ENCODE results near the gene C16orf78. TPM values are rescaled to one million over a fixed set of nuclear protein-coding genes. Genes with fewer than 3 reads are reported as not detected.
A peak's percentile ranks its signal among the peaks of the same experiment; 100 is the strongest.

The C16orf78 gene
- polyA plus RNA-seq, 3 donors: not detected

GRCh38 chr16:49441366-49441780 is 67.8 kb downstream of the C16orf78 start:
- H3K27ac ChIP-seq (ENCODE audit: low read depth in 1 of 2, low read length in 2 of 2): no peak overlapping the region
- no peaks in the 10 kb centered on the region for H3K79me2 ChIP-seq (ENCODE audit: insufficient read depth, low read length)
- H3K27me3 ChIP-seq (ENCODE audit: control insufficient read depth in 2 of 2, insufficient read depth in 2 of 2, low read length in 2 of 2): no peaks in the 10 kb centered on the region
- Mint-ChIP-seq H3K4me3 (peak overlapping the region; percentile 28 to 56), H3K4me1 (peaks cover 15% of the 10 kb centered on the region), H3K27me3 (ENCODE audit: low read depth in 3 of 3) (peaks cover 6 to 11% (median 6%) of the 10 kb centered on the region in 3 donors), H3K27ac (no peak overlapping the region), H3K9me3 (no peaks in the 10 kb centered on the region), H3K36me3 (no peaks in the 10 kb centered on the region)
- no peaks in the 10 kb centered on the region for H3K36me3 ChIP-seq (replicated peaks in 1 of 2; ENCODE audit: control insufficient read depth in 1 of 2, insufficient read depth in 2 of 2, low read length in 2 of 2)
- H3K9ac ChIP-seq (ENCODE audit: insufficient read depth, low read length, poor library complexity, severe bottlenecking): peak overlapping the region; percentile 34
- DNase-seq: no peak
- intact Hi-C loops (cut with micrococcal nuclease): no loop called here
- peak overlapping the region in 1 of 3 experiments; percentile 22 for H3K4me3 ChIP-seq (replicated peaks in 1 of 3; ENCODE audit: low read depth in 2 of 3, low read length in 3 of 3)
- no peaks in the 10 kb centered on the region for H4K20me1 ChIP-seq (ENCODE audit: insufficient read depth, low read length)
- WGBS (ENCODE audit: insufficient coverage): 0% methylated on average over 13 of the region's 18 CpGs
- peak overlapping the region; percentile 73 for H2AFZ ChIP-seq (ENCODE audit: insufficient read depth, low read depth, low read length, poor library complexity, severe bottlenecking)
- peaks cover 5 to 6% of the 10 kb centered on the region in 2 donors for H3K4me1 ChIP-seq (ENCODE audit: control insufficient read depth in 1 of 2, insufficient read depth in 2 of 2, low read length in 2 of 2)
- H3K4me2 ChIP-seq (replicated peaks; ENCODE audit: extremely low read depth, low read length, poor library complexity, severe bottlenecking): peak overlapping the region; percentile 45
- H3K9me3 ChIP-seq (replicated peaks in 1 of 2; ENCODE audit: control insufficient read depth in 1 of 2, insufficient read depth in 1 of 2, low read length in 2 of 2): no peaks in the 10 kb centered on the region
- TF ChIP-seq CTCF (IDR thresholded peaks at IDR 0.05): no peak

- WGBS (ENCODE audit: insufficient coverage): 42% methylated on average over 2 of the region's 5 CpGs
- Histone ChIP-seq H3K9me3 (replicated peaks in 1 of 2; ENCODE audit: control insufficient read depth in 1 of 2, insufficient read depth in 1 of 2, low read length in 2 of 2) (no peaks in the 10 kb centered on the region), H4K20me1 (ENCODE audit: insufficient read depth, low read length) (no peaks in the 10 kb centered on the region), H3K79me2 (ENCODE audit: insufficient read depth, low read length) (no peaks in the 10 kb centered on the region), H3K27me3 (ENCODE audit: control insufficient read depth in 2 of 2, insufficient read depth in 2 of 2, low read length in 2 of 2) (no peaks in the 10 kb centered on the region), H3K4me3 (replicated peaks in 1 of 3; ENCODE audit: low read depth in 2 of 3, low read length in 3 of 3) (no peak overlapping the region), H3K9ac (ENCODE audit: insufficient read depth, low read length, poor library complexity, severe bottlenecking) (no peak overlapping the region), H3K4me1 (ENCODE audit: control insufficient read depth in 1 of 2, insufficient read depth in 2 of 2, low read length in 2 of 2) (peaks cover 5 to 6% of the 10 kb centered on the region in 2 donors), H3K4me2 (replicated peaks; ENCODE audit: extremely low read depth, low read length, poor library complexity, severe bottlenecking) (no peak overlapping the region), H2AFZ (ENCODE audit: insufficient read depth, low read depth, low read length, poor library complexity, severe bottlenecking) (no peak overlapping the region), H3K27ac (ENCODE audit: low read depth in 1 of 2, low read length in 2 of 2) (no peak overlapping the region), H3K36me3 (replicated peaks in 1 of 2; ENCODE audit: control insufficient read depth in 1 of 2, insufficient read depth in 2 of 2, low read length in 2 of 2) (no peaks in the 10 kb centered on the region)
- Mint-ChIP-seq H3K27ac (no peak overlapping the region), H3K9me3 (no peaks in the 10 kb centered on the region), H3K36me3 (no peaks in the 10 kb centered on the region), H3K27me3 (ENCODE audit: low read depth in 3 of 3) (peaks cover 5 to 10% (median 6%) of the 10 kb centered on the region in 3 donors), H3K4me1 (peaks cover 15% of the 10 kb centered on the region), H3K4me3 (no peak overlapping the region)
- no peak for DNase-seq
- intact Hi-C loops (cut with micrococcal nuclease): no loop called here
- no peak for TF ChIP-seq CTCF (IDR thresholded peaks at IDR 0.05)
Measured at GRCh38 chr16:49442805-49443204, 69.2 kb downstream of the C16orf78 start.
